KOPT-K1 (cell line): ENCODE data around the gene RABEPK.
"Not testable (repeated sequence)": the region's sequence is repeated elsewhere in the genome, so short reads cannot be mapped to it uniquely, and the experiment has no call there.

ENCODE experiments used
- H3K27ac ChIP-seq: fragments of 200-600 bp; sonication (generic); 2 replicates; pipeline ENCODE4 v1.5.1; 2016; ENCODE audit warnings: antibody characterized with exemption, mild to moderate bottlenecking, low read depth, low read length; ENCODE audit not compliant: poor library complexity, severe bottlenecking
- H3K36me3 ChIP-seq: fragments of 200-600 bp; sonication (generic); 2 replicates; pipeline ENCODE4 v1.5.1; 2017; ENCODE audit warnings: antibody characterized with exemption, mild to moderate bottlenecking, low read length, moderate library complexity; ENCODE audit not compliant: insufficient read depth
- H3K9me3 ChIP-seq: fragments of 200-600 bp; sonication (generic); 2 replicates; pipeline ENCODE4 v1.5.1; 2017; ENCODE audit warnings: antibody characterized with exemption, low read length, mild to moderate bottlenecking; ENCODE audit not compliant: insufficient read depth, poor library complexity, severe bottlenecking

Gene RABEPK

GRCh38 chr9:125235804-125236519, 35.6 kb downstream of the RABEPK start:
- no peaks in the 10 kb centered on the region for H3K9me3 ChIP-seq
- H3K27ac ChIP-seq, result no peak overlapping the region
- H3K36me3 ChIP-seq, result peaks cover 72% of the 10 kb centered on the region

GRCh38 chr9:125236520-125237159, 36.3 kb downstream of the RABEPK start:
- not testable (repeated sequence) for H3K9me3 ChIP-seq, H3K27ac ChIP-seq
- peaks cover 72% of the 10 kb centered on the region for H3K36me3 ChIP-seq

- H3K9me3 ChIP-seq, result no peaks in the 10 kb centered on the region
- peaks cover 72% of the 10 kb centered on the region for H3K36me3 ChIP-seq
- no peak overlapping the region for H3K27ac ChIP-seq
Measured at GRCh38 chr9:125238127-125238914, 38.0 kb downstream of the RABEPK start.

GRCh38 chr9:125238915-125239446, 38.6 kb downstream of the RABEPK start:
- H3K27ac ChIP-seq, result no peak overlapping the region
- peaks cover 66% of the 10 kb centered on the region for H3K36me3 ChIP-seq
- H3K9me3 ChIP-seq, result no peaks in the 10 kb centered on the region

GRCh38 chr9:125239631-125240597, 39.6 kb downstream of the RABEPK start:
- Histone ChIP-seq H3K36me3 (peaks cover 60% of the 10 kb centered on the region), H3K9me3 (no peaks in the 10 kb centered on the region), H3K27ac (peak overlapping the region; percentile 92)

GRCh38 chr9:125240649-125240999, 40.3 kb downstream of the RABEPK start:
- Histone ChIP-seq H3K9me3 (no peaks in the 10 kb centered on the region), H3K36me3 (peaks cover 53% of the 10 kb centered on the region), H3K27ac (peak overlapping the region; percentile 92)

GRCh38 chr9:125241000-125241862, 40.9 kb downstream of the RABEPK start, which contains the start of gene HSPA5:
TSS of gene HSPA5 (minus strand) at chr9:125241343. CDS start at chr9:125241126, 217 bp downstream.
- Histone ChIP-seq H3K9me3 (no peaks in the 10 kb centered on the region), H3K27ac (peak within 1 kb of the TSS; percentile 92)

GRCh38 chr9:125241863-125242739, 41.8 kb downstream of the RABEPK start:
- peaks cover 38% of the 10 kb centered on the region for H3K36me3 ChIP-seq
- H3K9me3 ChIP-seq, result no peaks in the 10 kb centered on the region
- H3K27ac ChIP-seq, result peak overlapping the region; percentile 92

More at GRCh38 chr9:125241000-125241862, 40.9 kb downstream of the RABEPK start, which contains the start of gene HSPA5:
- peaks cover 47% of the 10 kb centered on the region for H3K36me3 ChIP-seq

GRCh38 chr9:125243792-125244260, 43.5 kb downstream of the RABEPK start:
- peaks cover 21% of the 10 kb centered on the region for H3K36me3 ChIP-seq
- H3K9me3 ChIP-seq, result no peaks in the 10 kb centered on the region
- no peak overlapping the region for H3K27ac ChIP-seq

- Histone ChIP-seq H3K36me3 (no peaks in the 10 kb centered on the region), H3K9me3 (no peaks in the 10 kb centered on the region), H3K27ac (no peak overlapping the region)
Measured at GRCh38 chr9:125246261-125246667, 45.9 kb downstream of the RABEPK start.

- no peaks in the 10 kb centered on the region for H3K9me3 ChIP-seq
- no peak overlapping the region for H3K27ac ChIP-seq
- H3K36me3 ChIP-seq, result no peaks in the 10 kb centered on the region
Measured at GRCh38 chr9:125254231-125254630, 53.9 kb downstream of the RABEPK start.

GRCh38 chr9:125255781-125256391, 55.5 kb downstream of the RABEPK start:
- Histone ChIP-seq H3K27ac (no peak overlapping the region), H3K9me3 (no peaks in the 10 kb centered on the region), H3K36me3 (no peaks in the 10 kb centered on the region)
